Stimulated activated CD4-positive, alpha-beta T cell treated with anti-CD3 and anti-CD28 coated beads, TNF-alpha, amount 100 ng/mL, for 24 hours (primary cell): Measurements from ENCODE around the gene KRTAP5-6.
A peak's percentile ranks its signal among the peaks of the same experiment; 100 is the strongest.

Source experiments
- DNase-seq, 3 experiments: peaks; one replicate each; pipeline ENCODE4 v3.0.0-alpha.2; 2020; ENCODE audit warnings: low read depth in 3 of 3

The KRTAP5-6 gene

GRCh38 chr11:1702506-1702905 lies 5.5 kb downstream of the KRTAP5-6 start:
- no peak for DNase-seq

GRCh38 chr11:1703146-1703545 lies 6.2 kb downstream of the KRTAP5-6 start:
- DNase-seq, result no peak

GRCh38 chr11:1705126-1706052 lies 8.4 kb downstream of the KRTAP5-6 start:
- no peak for DNase-seq

- DNase-seq, result peak in 1 of 3 experiments; percentile 16
These were observed 9.8 kb downstream of the KRTAP5-6 start for GRCh38 chr11:1706634-1707400.

GRCh38 chr11:1707751-1708150 lies 10.8 kb downstream of the KRTAP5-6 start:
- no peak for DNase-seq

- DNase-seq, result no peak
These were observed 11.7 kb downstream of the KRTAP5-6 start for GRCh38 chr11:1708716-1709115.

- no peak for DNase-seq
These were observed 18.2 kb downstream of the KRTAP5-6 start for GRCh38 chr11:1714908-1715885.

DNA sequence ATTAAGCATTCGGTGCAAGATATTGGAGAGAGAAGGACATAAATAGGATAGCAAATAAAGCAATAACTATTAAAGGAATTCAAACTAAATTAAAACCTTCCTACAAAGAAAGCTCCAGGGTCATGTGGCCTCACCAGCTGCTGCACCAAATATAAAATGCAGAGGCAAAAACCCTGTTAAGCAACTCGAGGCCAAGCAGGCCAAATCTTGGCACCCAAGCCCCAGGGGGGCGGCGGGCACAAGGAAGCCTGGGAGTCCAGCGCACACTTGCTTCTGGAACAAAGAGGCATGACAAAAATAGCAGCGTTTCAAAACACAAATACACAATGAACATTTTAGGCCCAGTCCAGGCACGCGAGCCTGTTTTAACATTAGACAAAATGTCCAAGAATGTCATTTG lies 20.8 kb downstream of the KRTAP5-6 start:
- DNase-seq, result no peak

GRCh38 chr11:1718326-1718725 lies 21.3 kb downstream of the KRTAP5-6 start:
- DNase-seq, result no peak

GRCh38 chr11:1719781-1720180 lies 22.8 kb downstream of the KRTAP5-6 start:
- no peak for DNase-seq

DNA sequence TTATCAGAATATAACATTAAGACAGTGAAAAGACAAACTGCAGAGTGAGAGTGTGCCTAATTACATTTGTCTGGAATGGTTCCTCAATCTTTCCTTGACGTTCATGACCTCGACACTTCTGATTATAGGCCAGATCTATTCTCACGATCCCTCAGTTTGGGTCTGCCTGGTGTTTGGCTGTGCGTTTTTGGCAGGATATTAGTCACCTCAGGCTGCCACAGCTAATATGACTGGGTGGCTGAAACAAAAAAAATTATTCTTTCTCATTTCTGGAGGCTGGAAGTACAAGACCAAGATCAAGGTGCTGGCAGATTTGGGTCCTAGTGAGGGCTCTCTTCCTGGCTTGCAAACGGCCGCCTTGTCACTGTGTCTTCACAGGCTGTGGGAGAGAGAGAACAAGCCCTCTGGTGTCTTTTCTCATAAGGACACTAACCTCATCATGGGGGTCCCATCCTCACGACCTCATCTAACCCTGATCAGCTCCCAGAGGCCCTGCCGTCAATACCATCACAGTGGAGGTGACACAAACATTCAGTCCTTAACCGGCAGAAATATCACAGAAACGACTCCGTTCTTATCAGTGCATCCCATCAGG lies 30.2 kb downstream of the KRTAP5-6 start:
- no peak for DNase-seq

DNA sequence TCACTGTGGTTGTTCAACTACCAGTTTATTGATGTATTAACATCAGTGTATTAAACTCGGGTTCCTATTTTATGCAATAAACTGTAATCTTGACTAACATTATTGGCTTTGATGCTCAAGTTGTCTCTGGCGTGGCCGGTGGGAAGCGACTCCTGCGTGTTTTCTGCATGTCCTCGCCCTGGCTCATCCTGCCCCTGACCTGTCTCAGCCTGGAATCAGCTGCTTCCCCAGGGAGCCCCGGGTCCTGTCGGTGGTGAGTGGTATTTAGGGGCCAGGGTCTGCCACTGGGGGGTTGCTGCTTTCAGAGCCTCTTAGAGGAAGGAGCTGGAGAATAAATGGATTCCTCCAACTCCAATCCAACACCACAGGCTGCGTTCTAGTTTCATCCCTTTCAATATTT lies 30.9 kb downstream of the KRTAP5-6 start:
- DNase-seq, result no peak

DNA sequence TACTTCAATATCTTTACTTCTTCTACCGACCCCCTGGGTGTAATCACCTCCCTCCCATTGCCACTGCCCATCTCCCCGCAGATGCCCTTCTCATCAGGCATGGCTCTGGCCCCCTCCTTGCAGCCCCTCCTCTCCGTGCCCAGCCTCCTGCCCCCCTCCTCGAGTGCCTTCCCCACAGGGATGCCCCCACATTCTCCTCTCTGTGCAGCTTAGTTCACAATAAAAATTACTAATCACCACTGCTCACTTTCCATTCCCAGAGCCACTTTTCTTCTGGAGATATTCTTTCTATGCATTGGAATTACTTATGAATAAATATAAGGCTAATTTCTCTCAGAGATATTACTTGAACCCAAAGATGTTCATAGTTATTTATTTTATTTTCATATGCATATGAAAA lies 31.3 kb downstream of the KRTAP5-6 start:
- DNase-seq, result no peak

DNA sequence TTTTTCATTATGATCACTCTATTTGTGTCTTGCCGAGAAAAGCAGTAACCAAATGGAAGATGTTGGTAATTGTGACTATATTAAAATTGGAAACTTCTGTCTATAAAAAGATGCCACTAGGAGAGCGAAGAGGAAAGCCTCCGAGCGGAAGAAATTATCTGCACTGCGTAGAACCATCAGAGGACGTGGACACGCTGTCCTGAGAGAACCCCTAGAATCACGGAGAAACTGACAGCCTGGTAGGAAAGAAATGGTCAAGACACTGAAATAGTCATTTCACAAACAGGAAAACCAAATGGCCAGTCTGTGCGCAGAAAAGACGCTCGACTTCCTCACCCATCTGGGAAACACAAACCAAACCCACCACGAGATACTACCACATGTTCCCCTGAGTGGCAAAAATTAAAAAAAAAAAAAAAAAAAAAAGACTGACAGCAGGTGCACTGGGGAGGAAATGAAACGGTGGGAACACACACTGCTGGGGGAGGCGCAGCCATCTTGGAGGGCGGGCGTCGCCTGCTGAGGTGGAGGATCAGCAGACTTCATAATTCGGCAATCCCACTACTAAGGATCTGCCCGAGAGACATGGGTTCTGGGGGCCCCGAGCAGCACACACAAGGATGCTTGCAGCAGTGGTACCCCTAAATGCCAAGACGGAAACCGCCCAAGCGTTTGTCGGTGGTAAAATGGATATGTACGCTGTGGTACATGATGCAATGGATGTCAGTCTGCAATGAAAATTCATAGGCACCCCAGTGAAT lies 32.1 kb downstream of the KRTAP5-6 start:
- DNase-seq, result no peak

- no peak for DNase-seq
These were observed 32.7 kb downstream of the KRTAP5-6 start for GRCh38 chr11:1729692-1730011.

DNA sequence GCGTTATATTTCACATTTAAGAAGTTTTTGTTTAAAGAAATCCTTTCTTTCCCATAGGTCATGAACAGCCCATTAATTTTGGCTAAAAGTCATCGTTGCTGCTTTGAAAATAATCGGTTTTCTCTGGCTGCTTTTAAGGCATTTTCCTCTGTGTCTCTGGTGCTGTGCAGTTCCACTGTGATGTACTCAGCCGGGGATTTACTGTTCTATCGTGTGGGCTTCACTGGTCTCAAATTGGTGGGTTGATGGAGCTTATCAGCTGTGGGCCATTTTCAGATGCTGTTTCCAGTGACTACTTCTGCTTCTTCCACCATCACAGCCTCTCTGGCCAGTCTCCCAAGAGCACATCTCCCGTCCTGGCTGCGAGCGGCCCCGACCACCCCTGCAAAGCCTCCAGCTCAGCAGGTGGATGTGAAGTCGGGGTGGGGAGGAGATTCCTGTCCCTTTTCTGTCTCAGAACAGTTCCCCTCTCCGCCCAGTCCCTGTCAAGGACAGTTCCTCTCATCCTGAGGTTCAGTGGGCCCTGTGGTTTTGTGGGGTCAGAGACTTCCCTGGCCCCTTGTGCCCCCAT lies 33.1 kb downstream of the KRTAP5-6 start:
- no peak for DNase-seq

- DNase-seq, result no peak
These were observed 34.6 kb downstream of the KRTAP5-6 start for GRCh38 chr11:1731451-1732059.

DNA sequence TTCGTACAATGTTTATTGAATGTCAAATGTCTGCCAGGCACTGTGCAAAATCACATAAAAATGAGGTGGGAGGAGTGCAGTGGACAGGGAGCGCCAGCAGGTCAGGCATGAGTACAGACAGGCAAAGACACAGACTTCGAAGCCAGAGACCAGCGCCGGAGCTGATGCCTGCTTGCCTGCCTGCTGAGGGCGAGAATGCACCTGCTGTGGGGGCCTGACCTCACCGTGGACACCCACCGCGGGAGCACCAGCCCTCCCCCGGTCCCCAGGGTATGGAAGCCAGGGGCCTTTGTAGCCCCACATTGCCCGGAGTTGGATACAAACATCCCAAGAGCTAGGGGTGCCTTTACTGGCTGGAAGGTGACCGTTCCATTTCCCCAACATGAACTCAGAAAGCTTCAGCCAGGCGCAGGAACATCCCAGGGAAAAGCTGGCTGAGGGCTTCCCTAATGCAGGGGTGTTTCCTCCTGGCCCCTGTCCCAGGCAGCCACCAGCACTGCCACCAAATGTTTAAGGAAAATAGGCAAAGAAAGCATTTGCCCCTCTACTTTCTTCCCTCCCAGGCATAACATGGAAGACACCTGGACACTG lies 35.5 kb downstream of the KRTAP5-6 start:
- DNase-seq, result no peak

GRCh38 chr11:1733009-1733715 lies 36.2 kb downstream of the KRTAP5-6 start:
- no peak for DNase-seq
